ENCODE data around the gene NTSR1. TPM values are rescaled to one million over a fixed set of nuclear protein-coding genes. Genes with fewer than 3 reads are reported as not detected.

NTSR1 gene
- total RNA-seq, 2 experiments from 2014 or later: 0.55 to 0.56 TPM

DNA sequence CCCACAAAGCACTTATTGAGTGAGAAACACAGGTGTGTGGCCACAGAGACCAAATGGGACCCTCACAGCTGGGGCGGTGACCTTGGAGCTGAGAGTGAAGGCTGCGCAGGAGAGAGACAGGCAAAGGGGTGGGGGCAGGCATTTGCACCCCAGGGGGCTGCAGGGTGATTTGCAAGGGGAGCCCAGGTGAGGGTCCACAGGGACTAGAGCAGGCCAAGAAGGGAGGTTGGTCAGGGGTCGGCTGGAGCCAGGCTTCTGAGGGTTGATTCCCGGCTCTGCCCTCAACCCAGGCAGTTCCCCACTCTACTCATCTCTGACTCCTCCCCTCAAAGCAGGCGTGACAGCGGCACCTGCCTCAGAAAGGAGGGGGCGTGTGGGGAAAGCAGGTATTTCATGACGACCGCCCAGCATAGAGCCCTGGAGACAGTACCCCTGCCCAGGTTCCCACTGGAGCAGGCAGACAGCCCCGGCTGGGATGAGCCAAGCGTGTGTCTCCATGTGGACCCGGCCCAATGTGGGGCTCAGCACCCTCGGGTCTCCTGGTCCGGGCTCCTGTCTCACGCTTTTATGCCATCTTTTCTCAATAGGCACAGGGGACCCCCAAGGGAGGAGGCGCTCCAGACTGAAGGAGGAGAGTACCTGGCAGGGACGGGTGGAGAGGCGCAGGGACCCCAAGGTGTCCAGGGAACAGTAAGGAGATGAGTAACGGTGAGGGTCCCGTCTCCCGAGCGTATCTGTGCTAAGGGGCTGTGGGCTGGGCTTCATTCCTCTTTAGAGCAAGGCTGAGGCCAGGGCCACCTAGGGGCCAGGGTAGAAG lies 84.5 kb downstream of the NTSR1 start:
- peak in 2 of 14 experiments; percentile 41 to 59 for DNase-seq
- ChIA-PET POLR2A (interaction anchor here (0.8 to 4.5 kb wide), 27 partner anchors 11 to 728 kb away, joined by 3 to 85 read pairs (median 7); partner anchors contain the start of genes NTSR1, OGFR, PPDPF and TAF4), CTCF (interaction anchor here (1.2 to 2.3 kb wide), 5 partner anchors 15 to 293 kb away, joined by 3 to 7 read pairs (median 6); no protein-coding TSS in a partner anchor)
- H3K36me3 Mint-ChIP-seq (ENCODE audit: low read depth): peaks cover 22% of the 10 kb centered on the region
- Histone ChIP-seq H3K36me3 (ENCODE audit: insufficient read depth, low read length) (peaks cover 4% of the 10 kb centered on the region), H3K27ac (ENCODE audit: low read depth in 1 of 2, low read length in 2 of 2) (peak overlapping the region; percentile 79 to 90), H3K27me3 (ENCODE audit: control insufficient read depth in 1 of 2, insufficient read depth in 2 of 2, low read length in 2 of 2) (no peaks in the 10 kb centered on the region), H3K9me3 (ENCODE audit: control insufficient read depth in 1 of 2, insufficient read depth in 1 of 2, low read length in 2 of 2) (no peaks in the 10 kb centered on the region), H3K4me3 (ENCODE audit: low read length) (peak overlapping the region; percentile 55), H3K4me1 (ENCODE audit: insufficient read depth, low read length) (peaks cover 54% of the 10 kb centered on the region)
- H3K9me3 Mint-ChIP-seq: no peaks in the 10 kb centered on the region
- no peak for ATAC-seq (ENCODE audit: poor library complexity)
- intact Hi-C loops (cut with DNase I, micrococcal nuclease): loop anchor here (1.0 to 10.0 kb wide), 5 partner anchors 16 to 408 kb away; partner anchors contain the start of gene RPS21 (in 1 of the 2)
- H3K27ac Mint-ChIP-seq: peak overlapping the region; percentile 89
- TF ChIP-seq, protein P1, sequence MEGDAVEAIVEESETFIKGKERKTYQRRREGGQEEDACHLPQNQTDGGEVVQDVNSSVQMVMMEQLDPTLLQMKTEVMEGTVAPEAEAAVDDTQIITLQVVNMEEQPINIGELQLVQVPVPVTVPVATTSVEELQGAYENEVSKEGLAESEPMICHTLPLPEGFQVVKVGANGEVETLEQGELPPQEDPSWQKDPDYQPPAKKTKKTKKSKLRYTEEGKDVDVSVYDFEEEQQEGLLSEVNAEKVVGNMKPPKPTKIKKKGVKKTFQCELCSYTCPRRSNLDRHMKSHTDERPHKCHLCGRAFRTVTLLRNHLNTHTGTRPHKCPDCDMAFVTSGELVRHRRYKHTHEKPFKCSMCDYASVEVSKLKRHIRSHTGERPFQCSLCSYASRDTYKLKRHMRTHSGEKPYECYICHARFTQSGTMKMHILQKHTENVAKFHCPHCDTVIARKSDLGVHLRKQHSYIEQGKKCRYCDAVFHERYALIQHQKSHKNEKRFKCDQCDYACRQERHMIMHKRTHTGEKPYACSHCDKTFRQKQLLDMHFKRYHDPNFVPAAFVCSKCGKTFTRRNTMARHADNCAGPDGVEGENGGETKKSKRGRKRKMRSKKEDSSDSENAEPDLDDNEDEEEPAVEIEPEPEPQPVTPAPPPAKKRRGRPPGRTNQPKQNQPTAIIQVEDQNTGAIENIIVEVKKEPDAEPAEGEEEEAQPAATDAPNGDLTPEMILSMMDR (IDR thresholded peaks at IDR 0.05): no peak
- peaks cover 50% of the 10 kb centered on the region for H3K4me1 Mint-ChIP-seq (ENCODE audit: low read depth)
- H3K27me3 Mint-ChIP-seq: no peaks in the 10 kb centered on the region
- peak overlapping the region; percentile 88 for H3K4me3 Mint-ChIP-seq

DNA sequence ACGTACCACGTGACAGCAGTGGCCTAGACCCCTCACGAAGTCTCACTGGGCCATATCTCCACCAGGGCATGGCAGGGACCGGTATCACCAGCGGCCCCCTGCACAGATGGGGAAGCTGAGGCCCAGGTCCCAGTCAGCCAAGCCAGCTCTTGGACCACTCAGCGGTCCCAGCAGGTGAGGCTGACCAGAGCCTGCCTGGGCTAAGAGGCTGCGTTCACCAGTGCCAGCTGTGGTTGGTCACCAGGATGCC lies 85.0 kb downstream of the NTSR1 start:
- Mint-ChIP-seq H3K27me3 (no peaks in the 10 kb centered on the region), H3K4me1 (ENCODE audit: low read depth) (peaks cover 55% of the 10 kb centered on the region), H3K4me3 (peak overlapping the region; percentile 88), H3K9me3 (no peaks in the 10 kb centered on the region), H3K27ac (peak overlapping the region; percentile 89), H3K36me3 (ENCODE audit: low read depth) (peaks cover 27% of the 10 kb centered on the region)
- H3K4me3 ChIP-seq (ENCODE audit: low read length): peak overlapping the region; percentile 55
- TF ChIP-seq, protein P1 (IDR thresholded peaks at IDR 0.05): no peak
- ChIA-PET CTCF (interaction anchor here (1.2 to 2.0 kb wide), 5 partner anchors 15 to 294 kb away, joined by 3 to 7 read pairs (median 4); no protein-coding TSS in a partner anchor), POLR2A (interaction anchor here (0.8 to 4.5 kb wide), 43 partner anchors 9 to 728 kb away, joined by 3 to 85 read pairs (median 5); partner anchors contain the start of genes LSM14B, NTSR1, OGFR and PPDPF)
- peak overlapping the region; percentile 79 to 90 for H3K27ac ChIP-seq (ENCODE audit: low read depth in 1 of 2, low read length in 2 of 2)
- DNase-seq (no peak), ATAC-seq (ENCODE audit: poor library complexity) (no peak)
- H3K9me3 ChIP-seq (ENCODE audit: control insufficient read depth in 1 of 2, insufficient read depth in 1 of 2, low read length in 2 of 2): no peaks in the 10 kb centered on the region
- H3K27me3 ChIP-seq (ENCODE audit: control insufficient read depth in 1 of 2, insufficient read depth in 2 of 2, low read length in 2 of 2): no peaks in the 10 kb centered on the region
- peaks cover 9% of the 10 kb centered on the region for H3K36me3 ChIP-seq (ENCODE audit: insufficient read depth, low read length)
- intact Hi-C loops (cut with DNase I, micrococcal nuclease): loop anchor here (1.0 to 10.0 kb wide), 7 partner anchors 16 to 409 kb away; partner anchors contain the start of gene RPS21 (in 1 of the 2)
- peaks cover 56% of the 10 kb centered on the region for H3K4me1 ChIP-seq (ENCODE audit: insufficient read depth, low read length)

DNA sequence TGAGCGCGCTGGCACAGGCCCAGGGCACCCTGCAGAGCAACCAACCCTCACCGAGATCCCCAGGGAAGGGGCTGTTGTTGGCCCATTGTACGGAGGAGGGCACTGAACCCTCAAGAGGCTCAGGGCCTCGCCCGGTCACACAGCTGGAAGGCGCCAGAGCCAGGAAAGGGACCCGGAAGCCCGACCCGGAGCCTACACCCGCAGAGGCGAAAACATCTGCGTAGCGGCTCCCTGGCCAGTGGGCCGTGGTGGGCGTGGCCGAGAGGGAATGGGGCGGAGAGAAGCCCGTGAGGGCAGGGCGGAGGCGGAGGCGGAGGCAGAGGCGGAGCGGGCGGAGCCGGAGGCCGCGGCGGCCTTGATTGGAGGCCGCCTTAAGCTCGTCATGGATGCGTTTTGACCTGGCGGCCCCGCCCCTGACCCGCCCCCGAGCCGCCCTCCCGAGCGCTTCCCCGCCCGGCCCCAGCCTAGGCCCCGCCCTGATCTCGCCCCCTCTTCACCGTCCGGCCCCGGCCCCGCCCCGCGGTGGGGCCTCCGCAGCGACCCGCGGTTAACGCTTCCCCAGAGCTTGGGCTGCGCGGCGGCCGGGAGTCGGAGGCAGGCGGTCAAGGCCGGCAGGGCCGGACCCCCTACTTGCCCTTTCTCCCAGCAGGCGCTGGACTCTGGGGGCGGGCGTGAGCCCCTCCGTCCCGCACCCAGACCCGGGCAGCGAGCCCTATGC lies 85.5 kb downstream of the NTSR1 start:
- Mint-ChIP-seq H3K27me3 (no peaks in the 10 kb centered on the region), H3K4me1 (ENCODE audit: low read depth) (peaks cover 55% of the 10 kb centered on the region), H3K4me3 (peak overlapping the region; percentile 88), H3K36me3 (ENCODE audit: low read depth) (peaks cover 32% of the 10 kb centered on the region), H3K27ac (peak overlapping the region; percentile 89), H3K9me3 (no peaks in the 10 kb centered on the region)
- intact Hi-C loops (cut with DNase I, micrococcal nuclease): loop anchor here (1.0 to 10.0 kb wide), 5 partner anchors 17 to 409 kb away; partner anchors contain the start of gene RPS21 (in 1 of the 2)
- ATAC-seq (ENCODE audit: poor library complexity) (peak; percentile 71), DNase-seq (peak; percentile 87 to 98 (median 95))
- Histone ChIP-seq H3K27me3 (ENCODE audit: control insufficient read depth in 1 of 2, insufficient read depth in 2 of 2, low read length in 2 of 2) (no peaks in the 10 kb centered on the region), H3K36me3 (ENCODE audit: insufficient read depth, low read length) (peaks cover 14% of the 10 kb centered on the region), H3K4me1 (ENCODE audit: insufficient read depth, low read length) (peaks cover 56% of the 10 kb centered on the region), H3K9me3 (ENCODE audit: control insufficient read depth in 1 of 2, insufficient read depth in 1 of 2, low read length in 2 of 2) (no peaks in the 10 kb centered on the region), H3K27ac (ENCODE audit: low read depth in 1 of 2, low read length in 2 of 2) (peak overlapping the region; percentile 79 to 90), H3K4me3 (ENCODE audit: low read length) (peak overlapping the region; percentile 78)
- ChIA-PET POLR2A (interaction anchor here (0.6 to 4.5 kb wide), 50 partner anchors 8 to 729 kb away, joined by 3 to 85 read pairs (median 5); partner anchors contain the start of genes LSM14B, NTSR1, OGFR and PPDPF), CTCF (interaction anchor here (1.2 to 2.0 kb wide), 5 partner anchors 14 to 294 kb away, joined by 3 to 7 read pairs (median 4); no protein-coding TSS in a partner anchor)
- TF ChIP-seq, protein P1 (IDR thresholded peaks at IDR 0.05): no peak

All from CD4-positive, alpha-beta T cell (primary cell).